GM12878 (cell line): ENCODE results near the gene BTBD1. TPM values are rescaled to one million over a fixed set of nuclear protein-coding genes. Genes with fewer than 3 reads are reported as not detected.
A peak's percentile ranks its signal among the peaks of the same experiment; 100 is the strongest.

ENCODE experiments used
- ATF7 ChIP-seq: fragments of 450-650 bp; IDR thresholded peaks from 2 replicates; pipeline ENCODE4 v1.6.1; 2016; ENCODE audit warnings: low read depth, mild to moderate bottlenecking
- BCL11A ChIP-seq: IDR thresholded peaks from 2 replicates; pipeline ENCODE4 v1.6.1; 2011; ENCODE audit warnings: low read depth, low read length
- DPF2 ChIP-seq: fragments of 450-650 bp; IDR thresholded peaks from 2 replicates; pipeline ENCODE4 v1.6.1; 2017; ENCODE audit warnings: mild to moderate bottlenecking
- EED ChIP-seq: sonication (generic); IDR thresholded peaks from 2 replicates; pipeline ENCODE4 v1.6.1; 2016; ENCODE audit warnings: antibody characterized with exemption, low read depth
- FOXK2 ChIP-seq: fragments of 450-650 bp; IDR thresholded peaks from 2 replicates; pipeline ENCODE4 v1.6.1; 2017; ENCODE audit warnings: mild to moderate bottlenecking, moderate library complexity
- GABPA ChIP-seq: IDR thresholded peaks from 2 replicates; pipeline ENCODE4 v1.6.1; 2014; ENCODE audit warnings: antibody characterized with exemption, low read depth, mild to moderate bottlenecking, inconsistent platforms
- GATAD2B ChIP-seq: fragments of 450-650 bp; conservative IDR thresholded peaks from 2 replicates; pipeline ENCODE4 v1.6.1; 2017; ENCODE audit warnings: low read depth, mild to moderate bottlenecking, moderate library complexity
- HCFC1 ChIP-seq: fragments of 150-350 bp; IDR thresholded peaks from 2 replicates; pipeline ENCODE4 v1.6.1; 2014; ENCODE audit warnings: low read length
- IKZF1 ChIP-seq: fragments of 450-650 bp; conservative IDR thresholded peaks from 2 replicates; pipeline ENCODE4 v1.6.1; 2017; ENCODE audit warnings: antibody characterized with exemption, mild to moderate bottlenecking
- MTA2 ChIP-seq: fragments of 450-650 bp; IDR thresholded peaks from 2 replicates; pipeline ENCODE4 v1.6.1; 2016; ENCODE audit warnings: low read depth, mild to moderate bottlenecking, moderate library complexity
- NFIC ChIP-seq: IDR thresholded peaks from 2 replicates; pipeline ENCODE4 v1.6.1; 2012; ENCODE audit warnings: low read depth, mild to moderate bottlenecking, inconsistent platforms, low read length, moderate library complexity
- PAX8 ChIP-seq: fragments of 450-650 bp; IDR thresholded peaks from 2 replicates; pipeline ENCODE4 v1.6.1; 2017; ENCODE audit warnings: mild to moderate bottlenecking, moderate library complexity
- PML ChIP-seq: IDR thresholded peaks from 2 replicates; pipeline ENCODE4 v1.6.1; 2012; ENCODE audit warnings: low read length, inconsistent platforms
- RBBP5 ChIP-seq: fragments of 200-600 bp; sonication (generic); conservative IDR thresholded peaks from 2 replicates; pipeline ENCODE4 v1.6.1; 2016
- STAT3 ChIP-seq: IDR thresholded peaks from 2 replicates; pipeline ENCODE4 v1.6.1; 2011; ENCODE audit warnings: low read depth, low read length, improper control_type of control experiment
- YY1 ChIP-seq: IDR thresholded peaks from 2 replicates; pipeline ENCODE4 v1.6.1; 2011; ENCODE audit warnings: low read depth, mild to moderate bottlenecking, low read length
- polyA plus RNA-seq, 11 experiments: library from polyadenylated mRNA; depleted of rRNA in 4 of 11; unstranded in 6 of 11; stranded (reverse) in 5 of 11; fragments of >200 nt; fragmentation: Nextera tagmentation in 4 of 11; fragmentation: Illumina TruSeq in 1 of 11; extraction: Ambion mirVana in 4 of 11; extraction: Trizol in 1 of 11; gene quantifications; 1 replicate in 1 of 11; 2 replicates in 10 of 11; pipeline versions ENCODE4 v1.2.1 to v1.2.3, GENCODE V29; 2011 to 2016; ENCODE audit warnings: inconsistent platforms in 2 of 11, missing spikeins in 2 of 11, low read depth in 1 of 11
- total RNA-seq, 4 experiments: library from RNA; depleted of rRNA in 3 of 4; stranded (reverse); fragments of >200 nt in 3 of 4; fragmentation: Illumina TruSeq in 1 of 4; extraction: Trizol in 1 of 4; gene quantifications; 2 replicates each; pipeline versions ENCODE4 v1.2.1 to v1.2.3, GENCODE V29; 2013 to 2021
- TF ChIP-seq, protein P1 (sequence below): fragments of 450-650 bp; IDR thresholded peaks from 2 replicates; pipeline ENCODE4 v1.6.1; 2016; ENCODE audit warnings: mild to moderate bottlenecking, moderate library complexity, borderline replicate concordance
- TF ChIP-seq, protein P2 (sequence below): fragments of 450-650 bp; IDR thresholded peaks from 2 replicates; pipeline ENCODE4 v1.6.1; 2016; ENCODE audit warnings: mild to moderate bottlenecking
- TF ChIP-seq, protein P3 (sequence below): IDR thresholded peaks from 2 replicates; pipeline ENCODE4 v1.6.1; 2011; ENCODE audit warnings: low read depth, low read length, improper control_type of control experiment, borderline replicate concordance
- TF ChIP-seq, protein P4 (sequence below): fragments of 450-650 bp; IDR thresholded peaks from 2 replicates; pipeline ENCODE4 v1.6.1; 2017; ENCODE audit warnings: low read depth, mild to moderate bottlenecking, moderate library complexity
- TF ChIP-seq, protein P5 (sequence below): fragments of 450-650 bp; IDR thresholded peaks from 2 replicates; pipeline ENCODE4 v1.6.1; 2018; ENCODE audit warnings: mild to moderate bottlenecking, low read depth, moderate library complexity; ENCODE audit not compliant: partially characterized antibody

The BTBD1 gene
- total and polyA plus RNA-seq, 10 of the 15 experiments (the other 5 are each of a cell fraction or from before 2014, with no cell fraction given) = 17.5 to 90.4 (median 73.1) TPM

DNA sequence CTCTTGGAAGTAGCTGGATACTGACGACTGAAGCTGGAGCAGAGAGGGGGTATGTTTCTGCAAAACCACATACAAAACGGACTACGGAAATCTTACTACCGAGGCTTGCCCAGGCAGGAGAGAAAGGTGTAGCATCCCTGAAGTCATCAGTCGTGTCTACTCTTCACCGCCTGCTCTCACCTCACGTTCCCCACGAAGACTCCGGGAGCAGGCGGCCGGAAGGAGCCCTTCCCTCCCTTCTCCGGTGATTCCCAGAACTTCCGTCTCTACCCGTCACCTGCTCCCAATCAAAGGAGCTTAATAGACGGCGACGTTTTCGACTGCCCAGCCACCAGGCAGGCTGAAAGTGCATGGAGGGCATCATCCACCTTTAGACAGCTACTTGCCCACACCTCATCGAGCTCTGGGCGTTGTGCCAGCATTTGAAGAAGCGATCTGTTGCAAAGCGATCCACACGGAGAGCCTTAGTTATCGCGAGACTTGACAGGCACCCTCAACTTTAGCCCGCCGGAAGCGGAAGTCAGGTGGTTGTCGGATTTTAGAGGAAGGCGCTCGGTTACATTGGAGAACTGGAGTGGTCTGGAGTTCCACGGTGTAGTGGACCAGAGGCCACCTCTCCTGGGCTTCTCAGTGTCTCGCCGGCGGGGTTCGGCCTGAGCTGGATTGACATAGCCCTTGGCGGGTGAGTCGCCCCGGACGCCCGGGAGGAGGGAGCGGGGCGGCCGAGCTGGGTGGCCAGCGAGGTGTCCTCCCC is 81.2 kb downstream of the BTBD1 start, which contains the start of gene RAMAC (continued):
- TF ChIP-seq, protein P1, sequence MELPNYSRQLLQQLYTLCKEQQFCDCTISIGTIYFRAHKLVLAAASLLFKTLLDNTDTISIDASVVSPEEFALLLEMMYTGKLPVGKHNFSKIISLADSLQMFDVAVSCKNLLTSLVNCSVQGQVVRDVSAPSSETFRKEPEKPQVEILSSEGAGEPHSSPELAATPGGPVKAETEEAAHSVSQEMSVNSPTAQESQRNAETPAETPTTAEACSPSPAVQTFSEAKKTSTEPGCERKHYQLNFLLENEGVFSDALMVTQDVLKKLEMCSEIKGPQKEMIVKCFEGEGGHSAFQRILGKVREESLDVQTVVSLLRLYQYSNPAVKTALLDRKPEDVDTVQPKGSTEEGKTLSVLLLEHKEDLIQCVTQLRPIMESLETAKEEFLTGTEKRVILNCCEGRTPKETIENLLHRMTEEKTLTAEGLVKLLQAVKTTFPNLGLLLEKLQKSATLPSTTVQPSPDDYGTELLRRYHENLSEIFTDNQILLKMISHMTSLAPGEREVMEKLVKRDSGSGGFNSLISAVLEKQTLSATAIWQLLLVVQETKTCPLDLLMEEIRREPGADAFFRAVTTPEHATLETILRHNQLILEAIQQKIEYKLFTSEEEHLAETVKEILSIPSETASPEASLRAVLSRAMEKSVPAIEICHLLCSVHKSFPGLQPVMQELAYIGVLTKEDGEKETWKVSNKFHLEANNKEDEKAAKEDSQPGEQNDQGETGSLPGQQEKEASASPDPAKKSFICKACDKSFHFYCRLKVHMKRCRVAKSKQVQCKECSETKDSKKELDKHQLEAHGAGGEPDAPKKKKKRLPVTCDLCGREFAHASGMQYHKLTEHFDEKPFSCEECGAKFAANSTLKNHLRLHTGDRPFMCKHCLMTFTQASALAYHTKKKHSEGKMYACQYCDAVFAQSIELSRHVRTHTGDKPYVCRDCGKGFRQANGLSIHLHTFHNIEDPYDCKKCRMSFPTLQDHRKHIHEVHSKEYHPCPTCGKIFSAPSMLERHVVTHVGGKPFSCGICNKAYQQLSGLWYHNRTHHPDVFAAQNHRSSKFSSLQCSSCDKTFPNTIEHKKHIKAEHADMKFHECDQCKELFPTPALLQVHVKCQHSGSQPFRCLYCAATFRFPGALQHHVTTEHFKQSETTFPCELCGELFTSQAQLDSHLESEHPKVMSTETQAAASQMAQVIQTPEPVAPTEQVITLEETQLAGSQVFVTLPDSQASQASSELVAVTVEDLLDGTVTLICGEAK = peak; percentile 93
- 0 out of 2 replicates have a peak, but pooled peaks have one; percentile 29 for TF ChIP-seq GATAD2B
- peak; percentile 86 for TF ChIP-seq GABPA
- TF ChIP-seq EED = peak; percentile 40
- TF ChIP-seq YY1 = no peak
- TF ChIP-seq, protein P2, sequence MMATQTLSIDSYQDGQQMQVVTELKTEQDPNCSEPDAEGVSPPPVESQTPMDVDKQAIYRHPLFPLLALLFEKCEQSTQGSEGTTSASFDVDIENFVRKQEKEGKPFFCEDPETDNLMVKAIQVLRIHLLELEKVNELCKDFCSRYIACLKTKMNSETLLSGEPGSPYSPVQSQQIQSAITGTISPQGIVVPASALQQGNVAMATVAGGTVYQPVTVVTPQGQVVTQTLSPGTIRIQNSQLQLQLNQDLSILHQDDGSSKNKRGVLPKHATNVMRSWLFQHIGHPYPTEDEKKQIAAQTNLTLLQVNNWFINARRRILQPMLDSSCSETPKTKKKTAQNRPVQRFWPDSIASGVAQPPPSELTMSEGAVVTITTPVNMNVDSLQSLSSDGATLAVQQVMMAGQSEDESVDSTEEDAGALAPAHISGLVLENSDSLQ = peak; percentile 79
- TF ChIP-seq, protein P3, sequence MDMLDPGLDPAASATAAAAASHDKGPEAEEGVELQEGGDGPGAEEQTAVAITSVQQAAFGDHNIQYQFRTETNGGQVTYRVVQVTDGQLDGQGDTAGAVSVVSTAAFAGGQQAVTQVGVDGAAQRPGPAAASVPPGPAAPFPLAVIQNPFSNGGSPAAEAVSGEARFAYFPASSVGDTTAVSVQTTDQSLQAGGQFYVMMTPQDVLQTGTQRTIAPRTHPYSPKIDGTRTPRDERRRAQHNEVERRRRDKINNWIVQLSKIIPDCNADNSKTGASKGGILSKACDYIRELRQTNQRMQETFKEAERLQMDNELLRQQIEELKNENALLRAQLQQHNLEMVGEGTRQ = peak; percentile 32; the same call in 1 of the 2 replicates
- no peak for TF ChIP-seq RBBP5
- TF ChIP-seq, protein P4, sequence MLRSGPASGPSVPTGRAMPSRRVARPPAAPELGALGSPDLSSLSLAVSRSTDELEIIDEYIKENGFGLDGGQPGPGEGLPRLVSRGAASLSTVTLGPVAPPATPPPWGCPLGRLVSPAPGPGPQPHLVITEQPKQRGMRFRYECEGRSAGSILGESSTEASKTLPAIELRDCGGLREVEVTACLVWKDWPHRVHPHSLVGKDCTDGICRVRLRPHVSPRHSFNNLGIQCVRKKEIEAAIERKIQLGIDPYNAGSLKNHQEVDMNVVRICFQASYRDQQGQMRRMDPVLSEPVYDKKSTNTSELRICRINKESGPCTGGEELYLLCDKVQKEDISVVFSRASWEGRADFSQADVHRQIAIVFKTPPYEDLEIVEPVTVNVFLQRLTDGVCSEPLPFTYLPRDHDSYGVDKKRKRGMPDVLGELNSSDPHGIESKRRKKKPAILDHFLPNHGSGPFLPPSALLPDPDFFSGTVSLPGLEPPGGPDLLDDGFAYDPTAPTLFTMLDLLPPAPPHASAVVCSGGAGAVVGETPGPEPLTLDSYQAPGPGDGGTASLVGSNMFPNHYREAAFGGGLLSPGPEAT = peak; percentile 74
- TF ChIP-seq ATF7 = no peak
- 0 out of 2 replicates have a peak, but pooled peaks have one; percentile 33 for TF ChIP-seq DPF2
- no peak for TF ChIP-seq FOXK2
- 0 out of 2 replicates have a peak, but pooled peaks have one; percentile 49 for TF ChIP-seq PAX8
- TF ChIP-seq HCFC1 = peak; percentile 16
- TF ChIP-seq, protein P5, sequence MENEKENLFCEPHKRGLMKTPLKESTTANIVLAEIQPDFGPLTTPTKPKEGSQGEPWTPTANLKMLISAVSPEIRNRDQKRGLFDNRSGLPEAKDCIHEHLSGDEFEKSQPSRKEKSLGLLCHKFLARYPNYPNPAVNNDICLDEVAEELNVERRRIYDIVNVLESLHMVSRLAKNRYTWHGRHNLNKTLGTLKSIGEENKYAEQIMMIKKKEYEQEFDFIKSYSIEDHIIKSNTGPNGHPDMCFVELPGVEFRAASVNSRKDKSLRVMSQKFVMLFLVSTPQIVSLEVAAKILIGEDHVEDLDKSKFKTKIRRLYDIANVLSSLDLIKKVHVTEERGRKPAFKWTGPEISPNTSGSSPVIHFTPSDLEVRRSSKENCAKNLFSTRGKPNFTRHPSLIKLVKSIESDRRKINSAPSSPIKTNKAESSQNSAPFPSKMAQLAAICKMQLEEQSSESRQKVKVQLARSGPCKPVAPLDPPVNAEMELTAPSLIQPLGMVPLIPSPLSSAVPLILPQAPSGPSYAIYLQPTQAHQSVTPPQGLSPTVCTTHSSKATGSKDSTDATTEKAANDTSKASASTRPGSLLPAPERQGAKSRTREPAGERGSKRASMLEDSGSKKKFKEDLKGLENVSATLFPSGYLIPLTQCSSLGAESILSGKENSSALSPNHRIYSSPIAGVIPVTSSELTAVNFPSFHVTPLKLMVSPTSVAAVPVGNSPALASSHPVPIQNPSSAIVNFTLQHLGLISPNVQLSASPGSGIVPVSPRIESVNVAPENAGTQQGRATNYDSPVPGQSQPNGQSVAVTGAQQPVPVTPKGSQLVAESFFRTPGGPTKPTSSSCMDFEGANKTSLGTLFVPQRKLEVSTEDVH = peak; percentile 64
- no peak for TF ChIP-seq NFIC
- TF ChIP-seq BCL11A = no peak
- 0 out of 2 replicates have a peak, but pooled peaks have one; percentile 15 for TF ChIP-seq MTA2
- no peak for TF ChIP-seq STAT3
- peak; percentile 75; the same call in 1 of the 2 replicates for TF ChIP-seq PML
- peak; percentile 84 for TF ChIP-seq IKZF1
